RWPE1 (cell line): ENCODE measurements around the gene MAEA.

Experiments
- CTCF ChIA-PET: fragments of 350-600 bp; sonication (Branson Sonifier 250); formaldehyde crosslinking; extraction: SDS; loops from one replicate; lab custom pipeline; 2021; lab: Yijun Ruan, JAX
- POLR2A ChIA-PET: fragments of 400-600 bp; formaldehyde crosslinking; extraction: SDS; loops from one replicate; lab custom pipeline; 2020; ENCODE audit warnings: antibody characterized with exemption; ENCODE audit not compliant: low non-redundant PET; lab: Yijun Ruan, JAX
- DNase-seq: peaks from one replicate; pipeline ENCODE4 v3.0.0; 2012; ENCODE audit warnings: low spot score
- H3K27ac ChIP-seq: fragments of 450-650 bp; 2 replicates; pipeline ENCODE4 v1.5.1; 2017
- TF ChIP-seq, protein P1 (sequence below): fragments of 450-650 bp; conservative IDR thresholded peaks from 2 replicates; pipeline ENCODE4 v1.5.1; 2017; ENCODE audit warnings: low read depth, mild to moderate bottlenecking

The MAEA gene

DNA sequence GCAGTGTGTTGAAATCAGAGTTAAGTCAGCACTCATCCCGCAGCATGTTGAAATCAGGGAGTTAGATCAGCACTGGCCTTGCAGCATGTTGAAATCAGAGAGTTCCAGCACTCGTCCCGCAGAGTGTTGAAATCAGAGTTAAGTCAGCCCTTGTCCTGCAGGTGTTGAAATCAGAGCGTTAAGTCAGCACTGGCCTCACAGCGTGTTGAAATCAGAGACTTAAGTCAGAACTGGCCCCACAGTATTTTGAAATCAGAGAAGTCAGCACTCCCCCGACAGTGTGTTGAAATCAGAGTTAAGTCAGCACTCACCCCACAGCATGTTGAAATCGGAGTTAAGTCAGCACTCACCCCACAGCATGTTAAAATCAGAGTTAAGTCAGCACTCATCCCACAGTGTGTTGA lies 46.4 kb downstream of the MAEA start:
- CTCF ChIA-PET: interaction anchor here (0.8 kb wide), 1 partner anchor 9 kb away, joined by 5 read pairs; no protein-coding TSS in a partner anchor

DNA sequence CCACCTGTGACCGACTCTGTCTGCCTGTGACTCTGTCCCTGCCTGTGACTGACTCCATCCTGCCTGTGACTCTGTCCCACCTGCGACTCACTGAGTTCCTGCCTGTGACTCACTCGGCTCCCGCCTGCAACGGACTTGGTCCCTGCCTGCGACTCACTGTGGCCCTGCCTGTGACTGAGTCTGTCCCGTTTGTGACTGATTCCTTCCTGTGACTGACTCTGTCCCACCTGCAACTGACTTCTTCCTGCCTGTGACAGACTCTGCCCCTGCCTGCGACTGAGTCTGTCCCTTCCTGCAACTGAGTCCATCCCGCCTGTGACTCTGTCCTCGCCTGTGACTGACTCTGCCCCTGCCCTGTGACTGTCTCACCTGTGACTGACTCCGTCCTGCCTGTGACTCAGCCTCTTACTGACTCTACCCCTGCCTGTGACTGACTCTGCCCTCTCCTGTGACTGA lies 47.7 kb downstream of the MAEA start:
- no peak for DNase-seq
- POLR2A ChIA-PET: no interaction called here

More for the DNA sequence above, 46.4 kb downstream of the MAEA start:
- TF ChIP-seq, protein P1, sequence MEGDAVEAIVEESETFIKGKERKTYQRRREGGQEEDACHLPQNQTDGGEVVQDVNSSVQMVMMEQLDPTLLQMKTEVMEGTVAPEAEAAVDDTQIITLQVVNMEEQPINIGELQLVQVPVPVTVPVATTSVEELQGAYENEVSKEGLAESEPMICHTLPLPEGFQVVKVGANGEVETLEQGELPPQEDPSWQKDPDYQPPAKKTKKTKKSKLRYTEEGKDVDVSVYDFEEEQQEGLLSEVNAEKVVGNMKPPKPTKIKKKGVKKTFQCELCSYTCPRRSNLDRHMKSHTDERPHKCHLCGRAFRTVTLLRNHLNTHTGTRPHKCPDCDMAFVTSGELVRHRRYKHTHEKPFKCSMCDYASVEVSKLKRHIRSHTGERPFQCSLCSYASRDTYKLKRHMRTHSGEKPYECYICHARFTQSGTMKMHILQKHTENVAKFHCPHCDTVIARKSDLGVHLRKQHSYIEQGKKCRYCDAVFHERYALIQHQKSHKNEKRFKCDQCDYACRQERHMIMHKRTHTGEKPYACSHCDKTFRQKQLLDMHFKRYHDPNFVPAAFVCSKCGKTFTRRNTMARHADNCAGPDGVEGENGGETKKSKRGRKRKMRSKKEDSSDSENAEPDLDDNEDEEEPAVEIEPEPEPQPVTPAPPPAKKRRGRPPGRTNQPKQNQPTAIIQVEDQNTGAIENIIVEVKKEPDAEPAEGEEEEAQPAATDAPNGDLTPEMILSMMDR: no peak
- no peak for DNase-seq
- peak overlapping the region; percentile 61 for H3K27ac ChIP-seq
- POLR2A ChIA-PET: no interaction called here

DNA sequence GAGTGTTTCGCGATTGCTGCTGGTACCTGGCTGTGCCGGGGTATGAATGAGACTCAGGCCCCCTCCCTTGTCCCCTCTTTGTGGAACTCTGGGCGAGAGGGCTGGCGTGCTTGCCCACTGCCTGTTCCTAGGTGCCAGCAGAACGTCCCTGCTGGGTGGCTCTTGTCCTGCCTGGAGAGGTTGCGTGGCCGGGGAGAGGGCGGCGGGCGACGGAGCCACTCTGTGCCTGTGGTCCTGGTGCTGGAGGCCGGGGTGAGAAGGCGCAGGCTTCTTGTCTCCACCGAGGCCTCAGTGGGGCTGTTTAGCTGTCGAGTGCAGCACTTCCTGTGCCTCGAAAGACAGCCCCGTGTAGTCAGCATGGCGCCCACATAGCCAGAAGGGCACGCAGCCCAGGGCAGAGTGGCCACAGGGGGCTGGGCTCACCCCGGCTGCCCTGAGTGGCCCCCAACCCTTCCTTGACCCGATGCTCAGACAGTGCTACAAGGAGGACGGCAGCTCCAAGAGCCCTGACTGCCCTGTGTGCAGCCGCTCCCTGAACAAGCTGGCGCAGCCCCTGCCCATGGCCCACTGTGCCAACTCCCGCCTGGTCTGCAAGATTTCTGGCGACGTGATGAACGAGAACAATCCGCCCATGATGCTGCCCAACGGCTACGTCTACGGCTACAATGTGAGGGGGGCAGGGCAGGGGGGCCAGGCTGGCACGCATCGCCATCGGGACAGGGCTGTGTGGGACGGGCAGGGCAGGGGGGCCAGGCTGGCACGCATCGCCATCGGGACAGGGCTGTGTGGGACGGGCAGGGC lies 48.5 kb downstream of the MAEA start:
- POLR2A ChIA-PET: no interaction called here
- peak overlapping the region; percentile 61 for H3K27ac ChIP-seq
- CTCF ChIA-PET: no interaction called here
- DNase-seq: no peak
- TF ChIP-seq, protein P1: no peak

More for the DNA sequence above, 47.7 kb downstream of the MAEA start:
- TF ChIP-seq, protein P1: no peak
- H3K27ac ChIP-seq: peak overlapping the region; percentile 61
- CTCF ChIA-PET: no interaction called here

DNA sequence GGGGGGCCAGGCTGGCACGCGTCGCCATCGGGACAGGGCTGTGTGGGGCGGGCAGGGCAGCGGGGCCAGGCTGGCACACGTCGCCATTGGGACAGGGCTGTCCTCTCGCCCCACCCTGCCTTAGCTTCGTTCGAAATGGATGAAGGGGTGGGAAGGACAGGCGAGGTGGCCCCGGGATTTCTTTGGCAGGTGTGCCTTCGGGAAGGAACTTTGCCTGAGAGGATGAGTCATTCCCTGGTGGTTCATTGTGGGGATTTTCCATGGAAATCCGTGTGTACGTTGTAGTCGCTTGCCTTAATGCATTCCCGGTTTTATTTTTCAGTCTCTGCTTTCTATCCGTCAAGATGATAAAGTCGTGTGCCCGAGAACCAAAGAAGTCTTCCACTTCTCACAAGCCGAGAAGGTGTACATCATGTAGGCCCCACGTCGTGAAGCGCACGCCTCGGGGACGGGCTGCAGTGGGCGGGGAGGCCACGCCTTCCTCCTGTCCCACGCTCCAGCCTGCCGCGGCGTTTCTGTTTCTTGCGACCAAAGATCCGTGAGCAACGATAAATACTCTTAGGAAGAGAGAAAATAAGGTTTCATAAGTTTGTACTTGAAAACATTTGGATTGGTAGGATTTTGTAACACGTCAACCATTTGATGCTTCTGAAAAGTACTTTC lies 49.2 kb downstream of the MAEA start:
- TF ChIP-seq, protein P1: no peak
- DNase-seq: no peak
- peak overlapping the region; percentile 61; the same call in 1 of the 2 replicates for H3K27ac ChIP-seq
- POLR2A ChIA-PET: no interaction called here
- CTCF ChIA-PET: no interaction called here

DNA sequence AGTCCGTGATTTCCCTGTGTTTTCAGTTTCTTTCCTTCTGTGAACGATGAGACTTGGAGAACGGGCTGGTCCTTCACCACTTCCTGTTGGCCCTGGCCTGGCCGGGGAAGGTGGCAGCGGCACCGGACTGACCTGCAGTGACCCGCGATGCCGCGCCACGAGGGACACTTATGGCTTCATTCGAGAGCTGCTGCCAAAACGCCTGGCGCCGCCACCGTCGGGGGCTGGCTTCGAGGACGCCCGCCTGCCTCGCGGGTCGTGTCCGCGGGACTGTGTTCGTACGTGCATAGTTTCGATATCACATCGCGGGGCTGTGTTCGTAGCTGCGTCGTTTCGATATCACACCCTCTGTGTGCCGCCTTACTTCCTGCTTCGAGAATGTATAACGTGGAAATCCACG lies 49.8 kb downstream of the MAEA start:
- no peak for DNase-seq
- TF ChIP-seq, protein P1: no peak
- POLR2A ChIA-PET: no interaction called here
- no peak overlapping the region; the same call in 1 of the 2 replicates for H3K27ac ChIP-seq
- CTCF ChIA-PET: no interaction called here

DNA sequence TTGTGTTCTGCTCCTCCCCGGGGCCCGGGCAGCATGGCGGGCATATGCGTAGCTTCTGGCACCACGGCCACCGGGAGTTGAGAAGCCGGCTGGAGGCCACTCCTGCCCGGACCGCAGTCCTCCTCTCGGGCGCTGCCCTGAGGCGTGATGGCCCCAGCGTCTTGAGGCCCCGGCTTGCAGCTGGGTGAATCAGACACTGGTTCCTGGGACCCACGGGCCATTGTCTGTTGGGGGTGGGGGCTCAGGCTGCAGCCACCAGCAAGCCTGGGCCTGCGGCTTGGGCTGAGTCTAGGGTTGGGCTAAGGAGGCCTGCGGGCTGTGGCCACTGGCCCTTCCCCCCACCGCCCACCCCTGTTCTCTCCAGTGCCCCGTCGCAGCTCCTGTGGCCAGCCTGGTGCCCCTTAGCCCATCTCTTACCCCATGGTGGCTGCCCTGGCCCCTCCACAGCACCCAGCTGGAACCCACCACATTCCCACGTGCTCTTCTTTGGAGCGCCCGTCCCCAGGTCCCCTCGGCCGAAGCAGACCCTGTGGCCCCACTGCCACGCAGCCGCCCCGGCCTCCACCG lies 50.6 kb downstream of the MAEA start:
- DNase-seq: no peak
- TF ChIP-seq, protein P1: no peak
- POLR2A ChIA-PET: no interaction called here
- CTCF ChIA-PET: interaction anchor here (0.6 kb wide), 1 partner anchor 308 kb away, joined by 4 read pairs; no protein-coding TSS in a partner anchor
- H3K27ac ChIP-seq: peak overlapping the region; percentile 22
